Central memory CD4-positive, alpha-beta T cell (primary cell): ENCODE measurements around the gene CXXC1.
A peak's percentile ranks its signal among the peaks of the same experiment; 100 is the strongest.
"Not testable (repeated sequence)": the region's sequence is repeated elsewhere in the genome, so short reads cannot be mapped to it uniquely, and the experiment has no call there.

Experiments
- DNase-seq: peaks from one replicate; pipeline ENCODE4 v3.0.0; 2022
- total RNA-seq, 3 experiments: gene quantifications; one replicate each; lab custom pipeline; 2026; lab: John Stamatoyannopoulos, UW

Gene CXXC1
- total RNA-seq, result 85.8 to 90.0 (median 86.8) reads per million in 3 experiments

DNA sequence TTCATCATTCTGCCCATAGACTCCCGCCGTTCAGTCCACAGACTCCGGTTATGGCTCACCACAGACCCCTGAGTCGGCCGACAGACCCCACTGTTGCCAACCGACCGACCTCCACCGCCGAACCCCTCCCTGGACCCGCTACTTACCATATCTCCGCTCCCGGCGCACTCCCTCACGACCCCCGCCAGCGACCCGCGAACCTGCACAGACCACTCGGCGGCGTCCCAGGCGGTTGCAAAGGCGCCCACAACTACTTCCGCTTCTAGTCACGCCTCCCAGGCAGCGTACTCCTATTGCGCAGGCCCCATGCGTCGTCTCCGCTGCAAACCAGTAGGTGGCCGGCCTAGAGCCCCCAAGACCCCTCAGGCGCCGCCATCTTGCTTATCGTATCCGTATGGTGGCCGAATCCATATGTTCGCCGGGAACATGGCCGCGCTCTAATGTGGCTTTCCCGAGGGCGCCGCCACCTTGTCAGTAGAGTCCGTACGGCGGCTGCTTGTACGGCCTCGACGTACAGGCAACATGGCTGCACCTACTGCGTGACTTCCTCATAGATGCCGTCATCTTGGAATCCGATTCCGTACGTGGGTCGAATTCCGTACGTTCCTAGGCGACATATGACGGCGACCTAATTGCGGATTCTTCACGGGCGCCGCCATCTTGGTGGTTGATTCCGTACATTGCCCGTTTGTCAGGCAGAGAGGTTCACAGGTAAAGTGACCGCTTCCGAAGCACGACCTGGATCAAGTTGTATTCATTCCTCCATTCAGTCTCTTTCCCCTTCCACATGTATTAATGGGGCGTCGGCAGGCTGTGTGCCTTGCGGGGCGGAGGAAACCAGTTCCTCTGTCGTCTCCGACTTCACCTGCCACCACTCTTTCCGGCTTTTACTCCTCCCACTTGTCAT lies at the start of gene CXXC1:
CXXC1 (minus strand) TSS at position 252 of the 907 bp plus-strand sequence; CDS start at position 149, 103 bp downstream.
- peak; percentile 98 for DNase-seq

DNA sequence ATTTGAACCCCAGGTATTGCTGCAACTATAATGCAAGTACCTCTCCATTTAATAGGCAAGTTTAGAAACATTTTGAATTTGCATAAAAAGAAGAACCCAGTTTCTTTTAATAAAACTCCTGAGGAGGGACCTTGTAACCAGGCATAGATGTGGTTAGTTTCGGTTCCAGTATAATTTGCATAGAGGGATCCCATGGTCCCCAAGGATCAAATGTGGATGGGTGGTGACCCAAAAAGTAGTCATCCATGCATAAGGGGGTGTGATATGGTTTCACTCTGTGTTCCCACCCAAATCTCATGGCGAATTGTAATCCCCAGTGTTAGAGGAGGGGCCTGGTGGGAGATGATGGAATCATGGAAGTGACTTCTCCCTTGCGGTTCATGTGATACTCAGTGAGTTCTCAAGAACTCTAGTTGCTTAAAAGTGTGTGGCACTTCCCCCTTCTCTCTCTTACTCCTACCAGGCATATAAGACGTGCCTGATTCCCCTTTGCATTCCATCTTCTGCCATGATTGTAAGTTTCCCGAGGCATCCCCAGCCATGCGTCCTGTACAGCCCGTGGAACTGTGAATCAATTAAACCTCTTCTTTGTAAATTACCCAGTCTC lies 47.2 kb upstream of the CXXC1 start:
- DNase-seq, result no peak

DNA sequence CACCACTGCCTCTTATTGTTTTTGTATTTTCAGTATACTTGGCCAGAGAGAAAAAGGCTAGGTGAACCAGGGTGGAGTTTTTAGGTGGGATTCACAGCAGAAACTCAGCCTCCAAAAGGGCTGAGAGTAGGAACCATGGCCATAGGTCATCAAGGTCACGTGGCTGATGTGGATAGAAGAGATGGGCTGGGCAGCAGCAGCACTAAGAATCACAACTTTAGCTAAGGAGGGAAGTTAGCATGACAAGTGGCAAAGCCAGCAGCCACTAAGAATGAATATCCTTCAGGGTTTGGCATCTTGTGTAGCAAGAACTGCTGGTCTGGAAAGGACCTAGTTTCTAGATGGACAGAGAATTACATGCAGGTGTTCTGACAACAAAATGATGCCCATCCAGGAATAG lies 44.2 kb upstream of the CXXC1 start:
- DNase-seq, result no peak

DNA sequence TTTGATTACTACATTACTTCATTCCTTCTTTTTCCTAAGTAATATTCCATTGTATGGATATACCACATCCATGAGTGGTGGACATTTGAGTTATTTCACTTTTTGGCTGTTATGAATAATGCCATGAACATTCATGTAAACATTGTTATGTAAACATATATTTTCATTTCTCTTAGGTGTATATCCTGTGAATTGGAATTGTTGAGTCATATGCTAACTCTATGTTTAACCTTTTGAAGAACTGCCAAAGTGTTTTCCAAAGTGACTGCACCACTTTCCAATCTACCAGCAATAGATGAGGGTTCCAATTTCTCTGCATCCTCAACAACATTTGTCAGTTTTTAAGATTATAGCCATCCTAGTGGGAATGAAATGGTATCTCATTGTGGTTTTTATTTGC lies 42.7 kb upstream of the CXXC1 start:
- no peak for DNase-seq

DNA sequence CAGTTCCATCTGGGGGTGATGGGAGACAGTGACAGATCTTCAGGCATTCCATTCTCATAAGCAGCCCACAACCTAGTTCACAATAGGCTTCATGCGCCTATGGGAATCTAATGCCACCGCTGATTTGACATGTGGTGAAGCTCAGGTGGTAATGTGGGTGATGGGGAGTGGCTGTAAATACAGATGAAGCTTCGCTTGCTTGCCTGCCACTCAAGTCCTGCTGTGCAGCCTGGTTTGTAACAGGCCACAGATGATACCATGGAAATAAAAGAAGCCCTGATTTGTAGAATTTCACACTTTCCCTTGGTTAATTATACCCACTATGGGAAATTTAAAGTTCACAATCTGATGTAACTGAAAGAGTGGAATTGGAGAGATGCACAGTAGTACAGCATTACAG lies 40.5 kb upstream of the CXXC1 start:
- DNase-seq, result no peak

DNA sequence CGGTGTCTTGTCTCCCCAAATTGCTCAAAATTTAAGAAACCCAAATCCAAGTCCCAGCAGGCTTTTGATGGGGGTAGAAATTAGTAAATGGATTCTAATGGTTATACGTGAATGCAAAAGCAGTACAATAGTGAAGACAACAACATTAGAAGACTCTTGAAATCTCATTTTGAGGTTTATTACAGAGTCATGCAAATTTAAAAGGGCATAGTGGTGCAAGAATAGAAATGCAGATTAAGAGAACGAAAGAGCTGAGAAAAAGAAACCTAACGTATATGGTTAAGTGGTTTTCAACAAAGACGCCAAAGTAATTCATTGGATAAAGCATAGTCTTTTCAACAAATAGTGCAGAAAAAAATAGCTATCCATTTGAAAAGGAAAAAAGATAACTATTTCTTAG lies 33.2 kb upstream of the CXXC1 start:
- no peak for DNase-seq

DNA sequence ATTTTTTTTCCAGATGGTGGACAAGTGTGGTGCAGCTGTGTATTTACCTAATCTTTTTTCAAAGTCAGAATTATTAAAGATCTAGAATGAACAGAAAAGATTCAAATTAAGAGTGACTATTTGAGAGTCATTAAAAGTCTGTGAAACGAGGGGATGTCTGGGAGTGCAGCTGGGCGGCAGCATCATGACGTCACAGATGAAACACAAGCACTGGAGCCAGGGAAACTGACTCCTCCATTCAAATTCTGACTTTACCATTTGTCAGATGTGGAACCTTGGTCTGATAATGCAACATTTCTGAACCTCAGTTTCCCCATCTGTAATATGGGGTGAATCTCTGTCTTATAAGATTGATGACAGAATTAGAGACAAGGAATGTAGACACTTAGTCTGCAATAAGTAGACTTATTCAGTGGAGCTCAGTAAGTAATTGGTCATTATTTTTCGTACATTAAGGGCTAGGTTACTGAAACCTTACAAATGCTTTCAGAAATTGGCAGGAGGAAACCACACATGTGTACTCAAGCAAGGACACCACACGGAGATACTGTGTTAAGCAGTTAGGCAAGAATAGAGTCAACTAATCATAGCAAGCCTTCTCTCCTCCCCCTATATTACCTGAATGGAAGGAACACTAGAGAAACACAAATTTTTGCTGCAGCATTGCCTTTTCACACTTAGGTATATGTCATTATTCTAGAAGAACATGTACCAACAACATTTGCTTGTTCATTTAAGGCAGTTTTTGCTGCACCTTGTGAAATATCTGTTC lies 27.8 kb upstream of the CXXC1 start:
- DNase-seq, result no peak

DNA sequence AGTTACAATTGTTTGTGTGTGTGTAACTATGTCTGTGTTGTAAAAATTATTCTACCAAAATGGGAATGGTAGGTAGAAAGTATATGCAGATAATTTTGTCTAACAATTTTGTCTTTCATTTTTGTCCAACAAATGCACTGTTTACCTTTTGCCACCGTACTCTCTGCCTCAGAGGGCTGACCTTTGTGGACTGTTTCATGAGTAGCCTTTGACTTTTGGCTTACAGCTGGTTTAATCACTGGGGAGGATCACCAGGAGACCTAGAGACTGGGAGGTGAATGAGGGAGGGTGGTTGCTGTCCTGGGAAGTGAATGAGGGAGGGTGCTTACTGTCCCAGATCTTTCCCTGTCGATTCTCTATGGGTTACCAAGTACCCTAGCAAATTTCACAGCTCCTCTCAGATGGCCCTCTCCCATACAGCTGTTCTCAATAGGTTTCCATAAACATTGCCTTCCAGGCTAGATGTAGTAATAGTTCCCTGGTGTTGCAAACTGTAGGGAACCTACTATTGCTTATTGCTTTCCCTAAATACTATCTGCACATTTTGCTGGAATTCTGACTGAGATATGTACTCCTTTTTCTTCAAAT lies 26.5 kb upstream of the CXXC1 start:
- no peak for DNase-seq

DNA sequence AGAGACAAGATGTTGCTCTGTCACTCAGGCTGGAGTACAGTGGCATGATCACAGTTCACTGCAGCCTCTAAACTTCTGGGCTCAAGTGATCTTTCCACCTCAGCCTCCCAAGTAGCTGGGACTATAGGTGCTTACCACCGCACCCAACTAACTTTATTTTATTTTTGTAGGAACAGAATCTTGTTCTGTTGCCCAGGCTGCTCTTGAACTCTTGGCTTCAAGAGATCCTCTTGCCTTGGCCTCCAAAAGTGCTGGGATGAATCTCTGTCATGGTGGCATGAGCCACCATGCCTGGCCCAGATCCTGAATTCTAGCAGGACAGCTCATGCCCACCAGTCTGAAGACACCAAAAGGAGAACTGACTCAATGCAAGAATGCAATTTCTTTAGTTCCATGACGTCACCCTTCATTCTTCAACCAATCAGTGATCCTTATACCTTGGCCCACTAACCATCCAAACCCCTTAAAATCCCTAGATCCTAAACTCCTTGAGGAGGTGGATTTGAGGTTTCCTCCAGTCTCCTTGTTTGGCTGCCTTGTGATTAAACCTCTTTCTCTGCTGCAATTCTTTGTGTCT lies 25.6 kb upstream of the CXXC1 start:
- DNase-seq, result no peak

DNA sequence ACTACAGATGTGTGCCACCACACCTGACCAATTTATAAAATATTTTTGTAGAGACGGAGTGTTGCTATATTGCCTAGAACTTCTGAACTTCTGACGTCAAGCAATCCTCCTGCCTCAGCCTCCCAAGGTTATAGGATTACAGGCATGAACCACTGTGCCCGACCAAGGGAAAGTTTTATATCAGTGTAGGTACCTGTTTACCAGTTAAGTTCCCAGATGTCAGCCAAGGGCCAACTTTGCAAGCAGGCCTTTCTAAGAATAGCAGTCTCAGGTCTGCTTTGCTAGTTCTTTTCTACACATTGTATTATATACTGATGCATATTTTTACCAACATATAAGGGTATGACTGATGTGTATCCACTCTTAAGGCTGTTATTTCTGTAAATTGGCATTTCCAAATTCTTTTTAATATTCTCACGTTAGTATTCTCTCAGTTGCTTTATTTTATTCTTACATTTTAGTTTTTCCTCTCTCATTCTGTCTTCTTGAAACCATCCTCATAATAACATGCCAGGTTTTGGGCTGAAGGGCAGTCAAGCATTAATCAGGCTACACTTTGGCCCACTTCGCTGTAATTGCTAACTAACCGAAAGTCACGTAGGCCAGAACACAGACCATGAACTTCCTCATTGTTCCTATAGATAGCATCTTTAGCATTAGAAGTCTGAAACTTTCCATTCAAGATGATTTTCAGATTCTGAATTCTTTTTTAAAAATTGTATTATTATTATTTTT lies 25.0 kb upstream of the CXXC1 start:
- DNase-seq, result no peak

DNA sequence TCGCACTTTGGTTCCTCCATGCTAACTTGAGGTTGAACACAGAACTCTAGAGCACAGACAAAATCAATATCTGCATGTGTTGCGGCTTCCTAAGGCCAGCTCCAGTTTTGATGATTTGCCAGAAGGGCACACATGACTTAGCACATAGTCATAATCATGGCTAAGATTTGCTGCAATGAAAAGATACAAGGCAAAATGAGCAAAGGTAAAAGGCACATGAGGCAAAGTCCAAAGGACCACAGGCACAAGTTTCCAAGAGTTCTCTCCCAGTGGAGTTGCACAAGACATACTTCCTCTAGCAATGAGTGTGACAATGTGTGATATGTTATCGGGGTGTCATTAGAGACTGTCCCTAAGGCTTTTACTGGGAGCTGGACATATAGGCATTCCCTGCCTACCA lies 24.2 kb upstream of the CXXC1 start:
- no peak for DNase-seq

DNA sequence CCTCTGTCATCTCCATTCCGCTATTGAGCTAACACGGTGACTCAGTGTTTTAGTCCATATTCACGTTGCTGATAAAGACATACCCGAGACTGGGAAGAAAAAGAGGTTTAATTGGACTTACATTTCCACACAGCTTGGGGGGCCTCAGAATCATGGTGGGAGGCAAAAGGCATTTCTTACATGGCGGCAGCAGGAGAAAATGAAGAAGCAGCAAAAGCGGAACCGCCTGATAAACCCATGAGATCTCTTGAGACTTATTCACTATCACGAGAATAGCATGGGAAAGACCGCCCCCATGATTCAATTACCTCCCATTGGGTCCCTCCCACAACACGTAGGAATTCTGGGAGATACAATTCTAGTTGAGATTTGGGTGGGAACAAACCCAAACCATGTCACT lies 22.6 kb upstream of the CXXC1 start:
- DNase-seq, result no peak

DNA sequence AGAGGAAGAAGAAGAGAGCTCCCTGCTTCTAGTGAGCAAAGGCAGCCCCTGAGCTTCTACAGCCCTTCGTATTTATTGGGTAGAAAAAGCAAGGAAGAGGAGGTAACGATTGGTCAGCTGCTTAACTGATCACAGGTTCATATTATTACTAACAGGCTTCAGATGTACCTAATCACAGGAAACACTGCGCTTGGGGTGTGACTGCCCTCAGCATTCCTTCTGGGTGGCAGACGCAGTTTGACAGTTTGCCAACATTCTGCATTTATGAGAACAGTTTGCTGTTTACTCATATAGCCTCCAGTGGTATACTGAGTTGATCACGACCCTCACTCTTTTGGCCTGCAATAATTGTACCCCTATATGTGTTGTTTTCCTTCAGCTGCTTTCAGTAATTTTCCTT lies 21.4 kb upstream of the CXXC1 start:
- not testable (repeated sequence) for DNase-seq

DNA sequence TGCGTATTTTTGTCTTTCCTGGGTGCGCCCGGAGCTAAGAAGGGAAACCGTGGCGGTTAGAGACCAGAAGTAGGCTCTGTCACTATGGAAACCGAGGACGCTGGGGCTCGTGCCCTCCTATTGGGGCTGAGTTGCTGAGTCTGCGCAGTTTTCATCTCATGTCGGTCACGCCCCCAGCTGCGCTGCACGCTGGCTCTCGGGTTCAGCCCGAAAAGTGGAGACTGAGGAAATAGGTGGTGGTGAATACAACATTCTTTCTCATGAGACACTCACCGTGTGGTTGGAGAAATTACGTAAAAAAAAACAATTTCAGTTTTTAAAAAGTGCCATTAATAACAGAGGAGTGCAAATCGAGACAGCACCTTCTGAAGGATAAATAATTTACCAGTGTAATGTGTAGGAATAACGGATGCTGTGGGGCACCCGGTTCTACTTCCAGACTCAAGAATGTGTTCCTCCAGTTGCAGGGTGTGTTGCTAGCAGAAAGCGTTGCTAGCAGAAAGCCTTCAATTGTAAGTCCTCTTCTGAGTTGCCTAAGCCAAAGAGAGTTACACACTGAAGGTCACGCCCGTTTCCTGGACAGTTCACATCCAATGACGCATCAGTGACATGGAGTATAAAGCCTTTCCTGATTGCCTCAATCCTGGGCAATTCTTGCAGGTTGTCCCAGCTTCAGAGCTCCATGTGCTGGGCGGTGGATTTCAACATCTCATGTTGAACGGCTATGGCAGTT lies 20.4 kb upstream of the CXXC1 start:
- peak; percentile 88 for DNase-seq

DNA sequence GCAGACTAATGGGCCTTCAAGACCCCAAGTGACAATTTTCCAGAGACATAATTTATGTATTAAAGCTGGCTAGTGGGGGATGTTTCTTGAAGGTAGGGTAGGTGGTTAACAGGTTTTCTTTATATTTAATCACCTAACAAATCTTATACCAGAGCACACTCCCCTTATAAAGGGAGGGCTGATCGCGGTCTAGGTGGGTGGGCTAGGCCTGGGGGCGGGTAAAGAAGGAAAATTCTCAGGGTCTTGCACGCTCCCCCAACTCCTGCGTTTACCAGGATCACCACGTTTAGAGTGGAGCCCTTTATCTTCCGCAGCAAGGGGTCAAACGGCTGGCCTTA lies 19.9 kb upstream of the CXXC1 start:
- DNase-seq, result no peak

DNA sequence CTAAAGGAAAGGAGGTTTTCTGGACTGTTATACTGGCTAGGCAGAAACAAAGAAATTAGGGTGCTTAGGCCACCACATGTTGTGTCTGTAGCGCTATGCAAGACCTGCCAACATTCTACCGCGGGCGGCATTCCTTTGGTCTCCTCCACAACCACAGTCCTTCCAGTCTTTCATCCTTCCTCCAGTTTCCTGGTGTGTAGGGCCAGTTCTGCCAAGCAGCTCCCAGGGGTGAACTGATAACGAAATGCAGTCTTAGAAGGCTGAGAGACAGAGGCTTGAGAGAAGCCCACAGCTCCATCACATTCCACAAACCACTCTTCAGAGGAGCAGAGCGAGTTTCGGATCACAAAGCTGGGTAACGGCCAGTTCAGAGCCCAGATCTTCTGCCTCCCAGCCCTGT lies 19.5 kb upstream of the CXXC1 start:
- no peak for DNase-seq

DNA sequence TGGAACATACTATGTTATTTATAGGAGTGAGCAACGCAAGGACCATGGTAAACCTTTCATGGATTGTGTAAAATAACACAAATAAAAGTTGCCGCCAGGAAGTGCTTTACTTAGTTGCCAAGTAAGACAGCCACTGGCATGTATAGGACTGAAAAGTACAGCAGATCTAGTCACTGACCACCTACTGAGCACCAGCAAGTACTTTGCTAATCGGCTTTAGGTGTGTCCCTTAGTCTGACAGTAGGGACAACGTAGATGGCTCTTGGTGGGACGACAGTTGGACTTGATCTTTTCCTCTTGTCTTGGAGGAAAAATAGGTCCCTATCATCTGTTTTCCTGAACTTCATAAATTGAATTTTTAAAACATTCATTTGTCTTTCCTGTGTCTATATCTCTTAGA lies 13.6 kb upstream of the CXXC1 start:
- DNase-seq, result no peak

DNA sequence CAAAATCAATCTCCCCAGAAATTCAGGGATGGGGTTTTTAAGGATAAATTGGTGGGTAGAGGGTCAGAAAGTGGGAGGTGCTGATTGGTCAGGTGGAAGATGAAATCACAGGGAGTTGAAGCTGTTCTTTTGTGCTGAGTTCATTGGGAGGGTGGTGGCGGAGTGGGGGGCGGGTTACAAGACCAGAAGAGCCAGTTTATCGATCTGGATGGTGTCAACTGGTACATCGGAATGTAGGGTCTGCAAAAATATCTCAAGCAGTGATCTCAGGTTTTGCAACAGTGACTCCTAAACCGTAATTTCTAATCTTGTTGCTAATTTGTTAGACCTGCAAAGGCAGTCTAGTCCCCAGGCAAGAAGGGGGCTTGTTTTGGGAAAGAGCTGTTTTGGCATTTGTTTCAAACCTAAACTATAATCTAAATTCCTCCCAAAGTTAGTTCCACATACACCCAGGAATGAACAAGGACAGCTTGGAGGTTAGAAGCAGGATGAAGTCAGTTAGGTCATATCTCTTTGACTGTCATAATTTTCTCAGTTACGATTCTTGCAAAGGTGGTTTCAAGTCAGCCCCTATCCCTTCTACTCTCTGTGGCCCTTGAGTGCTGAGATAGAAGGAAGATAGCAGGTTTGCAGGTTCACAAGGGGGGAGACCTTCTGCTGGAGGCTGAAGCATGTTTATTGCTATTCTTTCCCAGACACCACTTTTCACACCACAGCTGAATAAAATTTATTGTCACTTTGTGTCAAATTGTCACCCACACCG lies 12.3 kb upstream of the CXXC1 start:
- DNase-seq, result no peak

DNA sequence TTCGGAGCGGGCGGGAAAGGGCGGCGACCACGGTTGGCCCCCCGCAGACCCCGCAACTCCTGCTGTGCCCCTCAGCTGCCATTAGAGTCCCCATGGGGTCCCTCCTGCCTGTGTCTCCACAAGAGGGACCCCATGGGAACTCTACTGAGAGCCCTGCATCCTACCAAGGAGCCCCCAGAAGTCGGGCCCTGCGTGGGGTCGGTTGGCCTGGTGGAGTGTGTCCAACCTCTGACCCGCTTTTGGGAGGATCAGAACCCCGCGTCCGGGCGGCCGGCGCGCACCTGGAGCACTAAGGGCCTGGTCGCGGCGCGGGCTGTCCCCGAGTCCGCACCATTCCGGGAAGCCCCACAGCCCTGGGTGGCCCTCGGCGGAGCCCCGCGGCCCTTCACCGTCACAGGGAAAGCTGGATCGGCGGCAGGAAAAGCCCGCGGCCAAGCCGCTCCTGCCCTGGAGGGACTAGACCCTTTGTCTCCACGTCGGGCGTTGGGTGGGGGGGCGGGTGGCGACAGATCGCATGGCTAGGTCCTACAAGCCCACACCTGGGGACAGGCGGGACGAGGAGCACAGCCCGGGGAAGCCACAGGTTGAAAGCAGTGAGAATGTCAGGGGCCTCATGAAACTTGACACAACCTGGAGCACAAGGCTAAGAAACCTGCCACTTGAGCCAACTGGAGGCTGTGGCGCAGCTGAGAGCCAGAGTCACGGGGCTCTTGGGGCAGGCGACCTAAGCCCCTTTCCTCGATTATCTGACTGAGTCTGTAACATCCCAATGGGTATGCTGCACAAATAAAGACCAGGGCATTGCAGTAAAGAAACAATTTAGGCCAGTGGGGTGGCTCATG lies 11.2 kb upstream of the CXXC1 start:
- no peak for DNase-seq
